HG02571 (cell line): ENCODE measurements around the gene STX8.
"Not testable (repeated sequence)": the region's sequence is repeated elsewhere in the genome, so short reads cannot be mapped to it uniquely, and the experiment has no call there.

Experiments
- ATAC-seq: cut with Tn5 transposase; IDR thresholded peaks from one replicate; pipeline ENCODE4 v1.9.1; 2021; ENCODE audit warnings: mild to moderate bottlenecking, moderate library complexity; ENCODE audit not compliant: unreplicated experiment

The STX8 gene

DNA sequence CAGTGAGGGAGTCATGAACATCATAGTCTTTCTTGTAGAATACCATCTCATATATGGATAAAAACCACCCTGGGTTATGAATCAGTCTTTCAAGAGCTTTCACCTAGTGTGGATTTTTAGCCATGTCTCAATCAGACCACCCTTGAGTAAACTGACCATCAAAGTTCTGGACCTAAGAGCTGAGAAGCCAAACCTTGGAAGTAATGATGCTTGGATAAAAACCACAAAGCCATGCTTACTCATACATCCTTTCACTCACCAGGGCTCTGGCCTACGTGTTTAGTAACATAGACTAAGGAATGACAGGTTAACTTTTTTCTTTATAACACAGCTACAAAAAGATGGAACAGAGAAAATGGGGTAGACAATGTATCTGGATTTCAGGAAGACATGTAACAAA, 167.2 kb downstream of the STX8 start:
- ATAC-seq = no peak

GRCh38 chr17:9406046-9406606, 169.5 kb downstream of the STX8 start:
- ATAC-seq = no peak

- ATAC-seq = no peak
Observed at GRCh38 chr17:9403257-9403656, 172.4 kb downstream of the STX8 start.

GRCh38 chr17:9402590-9403199, 172.9 kb downstream of the STX8 start:
- no peak for ATAC-seq

DNA sequence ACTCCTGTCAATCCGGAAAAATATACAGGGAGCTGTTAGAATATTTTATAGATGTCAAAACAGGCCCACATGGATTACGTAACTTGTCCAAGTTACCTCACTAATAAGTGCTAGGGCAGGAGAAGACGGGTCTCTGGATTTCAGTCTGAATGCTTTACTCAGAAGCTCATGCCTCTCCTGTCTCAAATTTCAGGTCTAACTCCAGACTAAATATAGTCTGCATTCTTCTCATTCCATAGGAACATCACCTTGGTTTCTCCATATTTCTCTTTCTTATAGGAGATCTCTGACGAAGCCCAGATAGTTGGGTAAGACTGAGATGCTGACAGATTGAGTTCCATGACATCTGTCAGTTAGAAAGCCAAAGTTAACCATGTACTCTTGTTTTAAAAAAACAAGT, 174.2 kb downstream of the STX8 start:
- ATAC-seq = no peak

DNA sequence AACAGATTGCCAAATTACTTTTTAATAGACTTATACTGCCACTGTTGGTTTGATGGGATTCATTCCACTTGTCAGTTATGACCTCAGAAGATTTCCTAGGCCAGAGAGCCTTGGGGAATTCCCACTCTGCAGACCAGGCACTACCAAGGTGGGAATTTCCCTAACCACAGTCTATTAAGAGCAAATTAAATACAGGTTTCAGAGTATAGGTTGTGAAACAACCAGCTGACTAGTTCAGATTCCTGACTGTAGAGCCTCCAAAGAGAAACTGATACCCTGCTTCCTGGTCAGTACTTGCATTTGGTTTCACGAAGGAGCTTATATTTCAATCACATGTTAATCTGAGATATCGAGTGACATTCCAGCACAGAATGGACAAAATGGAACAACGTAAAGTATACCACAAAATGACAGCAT, 186.5 kb downstream of the STX8 start:
- no peak for ATAC-seq

GRCh38 chr17:9386401-9386800, 189.2 kb downstream of the STX8 start:
- no peak for ATAC-seq

DNA sequence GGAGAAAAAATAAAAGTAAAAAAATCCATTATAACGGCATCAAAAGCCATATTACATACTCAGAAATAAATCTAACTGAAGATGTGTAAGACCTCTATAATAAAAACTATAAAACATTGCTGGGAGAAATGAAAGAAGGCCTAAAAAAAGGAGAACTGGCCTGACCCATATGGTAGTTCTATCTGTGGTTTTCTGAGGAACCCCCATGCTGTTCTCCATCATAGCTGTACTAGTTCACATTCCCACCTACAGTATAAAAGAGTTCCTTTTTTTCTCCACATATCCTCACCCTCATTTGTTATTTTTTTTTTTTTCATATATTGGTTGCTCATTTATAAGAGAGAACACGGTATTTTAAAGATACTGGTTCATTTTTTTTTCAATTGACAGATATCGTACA, 191.8 kb downstream of the STX8 start:
- no peak for ATAC-seq

- ATAC-seq = no peak
Observed at GRCh38 chr17:9382626-9383025, 193.0 kb downstream of the STX8 start.

DNA sequence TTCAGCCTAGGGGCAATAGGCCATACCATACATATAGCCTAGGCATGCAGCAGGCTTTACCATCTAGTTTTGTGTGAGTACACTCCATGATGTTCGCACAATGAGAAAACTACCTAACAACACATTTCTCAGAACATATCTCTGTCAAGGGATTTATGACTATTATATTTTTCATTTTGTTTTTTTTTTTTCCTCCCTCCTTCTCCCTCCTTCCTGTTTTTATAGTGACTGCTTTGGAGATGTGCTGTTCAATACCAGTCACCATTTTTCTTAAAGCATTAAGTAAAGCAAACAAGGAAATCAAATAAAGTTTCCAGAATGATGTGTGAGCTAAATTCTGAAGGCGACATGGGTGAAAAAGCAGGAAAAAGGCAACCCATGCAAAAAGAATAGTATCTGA, 194.6 kb downstream of the STX8 start:
- no peak for ATAC-seq

DNA sequence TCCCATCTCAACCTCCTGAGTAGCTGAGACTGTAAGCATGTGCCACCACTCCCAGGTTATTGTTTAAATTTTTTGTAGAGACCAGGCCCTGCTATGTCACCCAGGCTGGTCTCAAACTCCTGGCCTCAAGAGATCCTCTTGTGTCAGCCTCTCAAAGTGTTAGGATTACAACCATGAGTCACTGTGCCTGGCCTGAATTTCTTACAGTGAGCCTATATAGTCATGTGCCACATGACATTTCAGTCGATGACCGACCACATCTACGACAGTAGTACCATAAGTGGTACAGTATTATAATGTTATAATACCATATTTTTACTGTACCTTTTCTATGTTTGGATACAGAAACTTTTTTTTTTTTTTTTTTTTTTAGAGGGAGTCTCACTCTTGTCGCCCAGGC, 195.3 kb downstream of the STX8 start:
- ATAC-seq = no peak

GRCh38 chr17:9376177-9376576, 199.4 kb downstream of the STX8 start:
- ATAC-seq = not testable (repeated sequence)

GRCh38 chr17:9371019-9371418, 204.6 kb downstream of the STX8 start:
- ATAC-seq = no peak

DNA sequence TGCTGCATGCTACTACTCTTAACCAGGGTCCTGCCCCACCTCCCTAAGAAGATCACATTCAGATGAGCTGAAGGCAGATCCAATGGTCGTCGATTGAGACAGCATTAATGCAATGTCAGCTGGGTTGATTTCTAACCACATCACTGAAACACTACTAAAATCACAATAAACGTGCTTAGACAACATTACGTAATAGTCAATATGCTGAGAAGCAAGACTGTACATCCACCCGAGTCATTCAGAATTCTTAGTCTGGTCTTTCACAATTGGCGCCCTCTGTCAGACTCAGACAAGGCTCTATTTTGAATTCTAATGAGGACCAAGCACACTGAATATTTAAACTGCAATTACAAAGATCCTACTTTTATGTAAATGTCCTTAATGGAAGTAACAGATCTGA, 205.2 kb downstream of the STX8 start:
- no peak for ATAC-seq

DNA sequence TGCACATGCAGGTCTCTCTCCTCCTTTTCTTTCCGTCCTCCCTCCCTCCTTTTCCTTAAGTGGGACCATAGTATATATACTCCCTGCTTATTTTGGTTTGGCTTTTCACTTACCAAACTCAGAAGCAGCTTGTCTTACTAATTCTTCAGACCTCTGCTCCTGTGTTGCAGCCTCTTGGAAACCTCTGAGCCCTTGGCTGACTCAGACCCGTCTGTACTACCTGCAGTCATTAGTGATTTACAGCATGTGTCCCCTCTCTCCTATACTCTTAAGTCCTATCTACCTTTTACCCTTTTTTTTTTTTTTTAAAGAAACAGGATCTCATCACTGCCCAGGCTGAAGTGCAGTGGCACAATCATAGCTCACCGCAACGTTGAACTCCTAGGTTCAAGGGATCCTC, 207.0 kb downstream of the STX8 start:
- no peak for ATAC-seq

- no peak for ATAC-seq
Observed at GRCh38 chr17:9367156-9367555, 208.5 kb downstream of the STX8 start.

- no peak for ATAC-seq
Observed at GRCh38 chr17:9364837-9365430, 210.7 kb downstream of the STX8 start.

- no peak for ATAC-seq
Observed at GRCh38 chr17:9363440-9364350, 211.9 kb downstream of the STX8 start.

GRCh38 chr17:9361188-9361955, 214.2 kb downstream of the STX8 start:
- ATAC-seq = no peak

- no peak for ATAC-seq
Observed at GRCh38 chr17:9360677-9361081, 214.9 kb downstream of the STX8 start.

GRCh38 chr17:9356488-9356911, 219.1 kb downstream of the STX8 start:
- no peak for ATAC-seq
